IPS-11a (cell line): ENCODE data around the gene FMNL2.
"Not testable (repeated sequence)": the region's sequence is repeated elsewhere in the genome, so short reads cannot be mapped to it uniquely, and the experiment has no call there.

Experiments
- H3K4me3 ChIP-seq: one replicate; pipeline ENCODE4 v1.5.1; 2013; ENCODE audit warnings: low read depth, low read length, control low read depth

Gene FMNL2

GRCh38 chr2:152372438-152372984 lies 37.5 kb downstream of the FMNL2 start:
- H3K4me3 ChIP-seq, result no peak overlapping the region

DNA sequence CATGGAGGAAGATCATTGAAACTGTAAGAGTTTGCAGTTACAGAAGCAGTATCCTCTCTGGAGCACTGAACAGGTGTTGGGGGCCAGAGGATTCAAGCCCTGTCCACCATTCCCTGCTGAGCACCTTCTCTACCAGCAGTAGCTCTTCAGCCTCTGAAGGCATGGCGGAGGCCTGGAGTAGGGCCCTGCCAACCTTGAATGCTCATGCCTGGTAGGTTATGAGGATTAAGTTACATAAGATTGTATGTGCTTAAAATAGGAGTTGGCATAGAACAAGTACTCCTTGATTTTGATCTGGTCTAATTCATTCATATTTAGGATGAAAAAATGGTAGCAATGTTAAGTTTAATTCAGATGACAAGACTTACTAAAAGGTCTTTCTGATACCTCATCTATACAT lies 40.2 kb downstream of the FMNL2 start:
- H3K4me3 ChIP-seq, result no peak overlapping the region

- no peak overlapping the region for H3K4me3 ChIP-seq
Observed at GRCh38 chr2:152376385-152376784, 41.4 kb downstream of the FMNL2 start.

GRCh38 chr2:152376968-152377367 lies 42.0 kb downstream of the FMNL2 start:
- no peak overlapping the region for H3K4me3 ChIP-seq

DNA sequence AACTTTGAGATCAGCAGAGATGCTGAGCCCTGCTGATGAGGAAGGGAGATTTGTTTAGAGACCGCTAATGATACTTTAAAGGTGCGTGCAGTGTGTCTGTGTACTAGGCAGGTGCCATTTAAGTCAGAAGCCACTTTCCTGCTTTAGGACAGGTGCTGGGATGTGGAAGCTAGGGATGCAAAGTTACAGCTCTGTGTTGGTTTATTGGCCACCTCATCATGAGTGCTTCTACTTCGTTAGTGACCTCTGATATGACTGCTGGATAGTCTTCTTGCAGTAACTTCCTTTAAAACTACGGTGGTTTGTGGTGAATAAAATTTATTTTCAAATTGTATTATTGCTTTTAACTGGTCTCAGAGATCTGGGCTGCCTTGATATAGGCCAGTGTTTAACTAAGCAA lies 44.1 kb downstream of the FMNL2 start:
- no peak overlapping the region for H3K4me3 ChIP-seq

DNA sequence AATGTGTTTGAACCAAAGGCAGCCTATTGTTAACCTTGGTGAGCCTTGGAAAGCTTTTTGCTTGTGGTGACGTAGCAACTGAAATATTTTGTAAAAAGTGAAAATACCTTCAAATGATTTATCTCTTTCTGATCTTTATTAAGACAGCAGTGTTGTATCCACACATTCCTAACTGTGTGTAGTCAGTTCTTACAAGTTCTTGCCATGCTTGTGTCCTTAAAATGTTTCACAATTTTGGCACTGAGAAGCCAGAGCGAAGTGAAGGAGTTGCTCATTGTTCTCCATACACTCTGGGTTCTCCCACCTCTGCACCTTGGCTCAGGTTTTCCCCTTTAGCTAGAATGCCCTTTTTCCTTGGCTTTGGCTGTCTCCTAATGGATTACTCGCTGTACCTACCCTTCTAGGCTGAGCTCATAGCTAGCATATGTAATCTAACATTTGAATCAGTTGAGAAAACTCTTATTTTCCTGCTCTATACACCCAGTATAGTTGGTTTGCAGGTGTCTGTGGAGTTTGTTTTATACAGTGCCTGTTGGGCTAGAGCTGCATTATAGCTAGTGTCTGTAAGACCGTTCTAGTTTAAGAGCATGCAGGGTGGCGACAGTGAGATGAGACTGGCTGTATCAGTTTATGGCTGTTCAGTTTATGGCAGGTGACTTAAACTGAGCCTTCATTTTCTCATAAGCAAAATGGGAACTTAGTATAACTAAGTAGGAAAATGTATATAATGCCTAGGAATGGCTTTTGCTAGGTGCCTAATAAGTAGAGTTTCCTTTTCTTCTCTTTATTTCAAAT lies 45.5 kb downstream of the FMNL2 start:
- H3K4me3 ChIP-seq, result no peak overlapping the region

DNA sequence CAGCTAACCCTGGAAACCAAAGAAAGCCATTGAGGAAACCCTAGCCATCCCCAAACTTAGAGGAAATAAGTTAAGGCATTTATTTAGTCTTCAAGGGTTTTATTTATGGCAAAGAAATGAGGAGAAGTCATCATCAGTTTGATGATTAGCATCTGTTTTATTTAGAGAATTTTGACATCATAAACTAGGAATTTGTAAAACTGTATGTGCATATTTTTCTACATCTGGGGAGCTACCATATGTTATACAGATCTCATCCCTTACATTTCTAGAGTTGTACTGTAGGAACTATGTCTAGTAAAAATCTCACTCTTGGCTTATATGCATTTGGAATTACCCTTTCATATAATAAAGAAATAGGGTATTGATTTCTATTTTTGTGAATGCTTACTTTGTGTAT lies 48.7 kb downstream of the FMNL2 start:
- no peak overlapping the region for H3K4me3 ChIP-seq

DNA sequence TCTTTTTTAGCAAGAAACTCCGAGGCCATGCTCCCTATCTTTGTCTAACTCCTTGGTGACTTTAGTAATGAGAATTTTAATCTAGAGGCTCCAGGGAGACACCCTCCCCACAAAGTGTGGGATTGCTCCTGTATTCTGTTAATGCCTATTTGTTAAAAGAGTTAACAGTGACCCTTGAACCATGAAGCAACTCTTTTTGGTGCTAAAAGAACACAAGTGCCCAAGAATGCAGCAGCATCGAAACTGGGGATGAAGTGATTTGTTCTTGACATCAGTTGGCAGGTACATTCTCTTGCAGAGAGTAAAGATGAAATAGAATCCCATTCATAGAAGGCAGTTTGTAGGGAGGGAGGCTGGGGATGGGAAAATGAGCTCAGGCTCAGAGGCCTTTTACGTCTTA lies 50.0 kb downstream of the FMNL2 start:
- no peak overlapping the region for H3K4me3 ChIP-seq

- H3K4me3 ChIP-seq, result no peak overlapping the region
Observed at GRCh38 chr2:152385650-152386049, 50.7 kb downstream of the FMNL2 start.

- no peak overlapping the region for H3K4me3 ChIP-seq
Observed at GRCh38 chr2:152386266-152386665, 51.3 kb downstream of the FMNL2 start.

DNA sequence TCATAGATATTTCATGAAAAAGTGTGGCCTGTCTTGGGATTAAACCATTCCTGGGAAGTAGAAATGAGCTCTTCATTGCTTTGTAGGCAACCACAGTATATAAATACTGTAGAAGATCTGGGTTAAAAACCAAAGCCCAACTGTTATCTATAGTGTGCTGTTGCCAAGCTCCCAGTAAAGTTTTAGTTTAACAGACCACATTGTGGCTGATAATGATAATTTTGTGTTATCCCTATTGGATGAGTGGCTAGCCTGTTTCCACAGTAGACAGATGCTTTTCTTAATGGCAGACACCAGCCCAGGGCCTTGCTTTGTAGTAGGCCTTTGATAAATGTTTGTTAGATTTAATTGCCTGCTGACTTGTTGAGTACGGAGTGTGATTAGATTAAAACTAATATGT lies 52.1 kb downstream of the FMNL2 start:
- no peak overlapping the region for H3K4me3 ChIP-seq

DNA sequence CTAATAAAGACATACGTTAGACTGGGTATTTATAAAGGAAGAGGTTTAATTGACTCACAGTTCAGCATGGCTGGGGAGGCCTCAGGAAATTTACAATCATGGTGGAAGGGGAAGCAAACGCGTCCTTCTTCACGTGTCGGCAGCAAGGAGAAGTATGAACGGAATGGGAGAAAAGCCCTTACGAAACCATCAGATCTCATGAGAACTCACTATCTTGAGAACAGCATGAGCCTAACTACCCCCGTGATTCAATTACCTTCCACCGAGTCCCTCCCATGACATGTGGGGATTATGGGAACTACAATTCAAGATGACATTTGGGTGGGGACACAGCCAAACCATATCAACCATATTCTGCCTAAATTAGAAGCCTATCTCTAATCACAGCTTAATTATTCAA lies 53.3 kb downstream of the FMNL2 start:
- H3K4me3 ChIP-seq, result not testable (repeated sequence)

DNA sequence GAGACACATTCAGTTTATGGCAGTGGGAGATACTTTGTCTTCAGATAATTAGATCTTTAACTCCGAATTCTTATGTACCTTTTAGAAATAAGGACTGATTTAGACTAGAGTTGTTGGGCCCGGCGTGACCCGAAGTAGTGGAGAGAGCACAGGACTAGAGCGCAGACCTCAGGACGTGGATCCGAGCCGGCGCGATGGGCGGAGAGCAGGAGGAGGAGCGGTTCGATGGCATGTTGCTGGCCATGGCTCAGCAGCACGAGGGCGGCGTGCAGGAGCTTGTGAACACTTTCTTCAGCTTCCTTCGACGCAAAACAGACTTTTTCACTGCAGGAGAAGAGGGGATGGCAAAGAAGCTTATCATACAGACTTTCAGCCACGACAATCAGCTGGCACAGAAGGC lies 54.5 kb downstream of the FMNL2 start:
- no peak overlapping the region for H3K4me3 ChIP-seq

DNA sequence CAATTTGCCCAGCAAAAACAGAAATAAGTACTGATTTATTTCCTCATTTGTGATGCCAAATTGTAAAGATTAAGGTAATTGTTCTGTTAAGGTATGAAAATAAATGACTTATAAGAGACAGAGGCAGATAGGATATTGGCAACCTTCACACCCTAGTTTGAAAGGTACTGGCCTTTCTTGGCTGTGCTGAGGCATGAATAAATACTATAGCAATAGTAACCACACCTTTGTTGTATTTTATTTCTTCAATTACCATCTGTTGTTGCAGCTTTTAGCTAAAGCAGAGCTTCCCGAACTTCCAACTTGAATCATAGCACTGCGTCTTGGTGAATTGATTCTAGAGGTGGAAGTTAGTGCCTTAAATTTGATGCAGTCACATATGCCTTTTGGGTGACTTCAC lies 55.9 kb downstream of the FMNL2 start:
- H3K4me3 ChIP-seq, result no peak overlapping the region

DNA sequence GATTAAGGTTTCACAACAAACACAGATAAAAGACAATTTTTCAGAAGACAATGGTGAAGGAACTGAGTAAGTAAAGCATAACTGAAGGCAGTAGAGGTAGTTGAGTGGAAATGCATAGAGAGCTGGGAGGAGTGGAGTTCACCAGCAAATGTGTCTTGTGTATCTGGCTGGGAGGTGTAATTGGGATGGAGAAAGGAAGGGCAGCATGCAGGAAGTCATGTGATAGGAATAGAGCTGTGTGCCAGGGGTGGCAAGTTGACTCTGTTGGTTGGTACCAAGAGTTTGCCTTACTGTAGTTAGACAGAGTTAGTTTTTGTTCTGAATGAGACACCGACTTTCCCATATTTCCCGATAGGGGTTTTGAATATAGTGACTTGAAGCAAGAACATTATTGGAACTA lies 56.3 kb downstream of the FMNL2 start:
- H3K4me3 ChIP-seq, result no peak overlapping the region

GRCh38 chr2:152393377-152393776 lies 58.4 kb downstream of the FMNL2 start:
- H3K4me3 ChIP-seq, result no peak overlapping the region

- no peak overlapping the region for H3K4me3 ChIP-seq
Observed at GRCh38 chr2:152394326-152394725, 59.4 kb downstream of the FMNL2 start.

GRCh38 chr2:152395103-152395502 lies 60.1 kb downstream of the FMNL2 start:
- H3K4me3 ChIP-seq, result no peak overlapping the region

GRCh38 chr2:152395572-152395971 lies 60.6 kb downstream of the FMNL2 start:
- H3K4me3 ChIP-seq, result no peak overlapping the region

DNA sequence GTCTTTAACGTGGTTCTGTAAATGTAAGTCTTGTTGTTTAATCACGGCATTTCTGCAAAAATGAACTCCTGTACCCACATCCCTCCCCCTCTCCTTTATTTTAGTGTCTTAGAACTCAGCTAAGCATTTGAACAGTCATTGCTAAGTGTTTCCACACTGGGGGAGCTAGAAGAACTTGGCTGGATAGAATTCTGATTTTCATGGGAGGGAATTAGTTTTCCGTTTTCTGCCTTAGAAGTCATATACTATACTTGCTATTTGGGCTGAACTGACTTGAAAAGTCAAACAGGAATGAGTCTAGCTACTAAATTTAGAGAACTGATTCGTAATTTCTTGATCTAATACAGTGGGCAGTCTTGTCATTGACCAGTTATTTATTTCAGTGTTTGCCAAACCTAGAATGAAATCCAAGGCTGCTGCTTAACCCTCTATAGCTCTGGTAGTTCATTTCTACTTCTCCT lies 61.1 kb downstream of the FMNL2 start:
- no peak overlapping the region for H3K4me3 ChIP-seq

- no peak overlapping the region for H3K4me3 ChIP-seq
Observed at GRCh38 chr2:152396763-152397162, 61.8 kb downstream of the FMNL2 start.

- no peak overlapping the region for H3K4me3 ChIP-seq
Observed at GRCh38 chr2:152399003-152399402, 64.0 kb downstream of the FMNL2 start.
